Measurements from ENCODE around the gene ARHGEF35.
"Not testable (repeated sequence)": the region's sequence is repeated elsewhere in the genome, so short reads cannot be mapped to it uniquely, and the experiment has no call there.

ARHGEF35 gene

GRCh38 chr7:144195212-144195872, at the start of gene ARHGEF35:
ARHGEF35 (minus strand) TSS chr7:144195833; CDS start chr7:144188383, 7,450 bp downstream.
- in situ Hi-C loops (cut with MboI; ENCODE audit: low sequenced_read_pairs); H3K9me3 ChIP-seq: not testable (repeated sequence)

DNA sequence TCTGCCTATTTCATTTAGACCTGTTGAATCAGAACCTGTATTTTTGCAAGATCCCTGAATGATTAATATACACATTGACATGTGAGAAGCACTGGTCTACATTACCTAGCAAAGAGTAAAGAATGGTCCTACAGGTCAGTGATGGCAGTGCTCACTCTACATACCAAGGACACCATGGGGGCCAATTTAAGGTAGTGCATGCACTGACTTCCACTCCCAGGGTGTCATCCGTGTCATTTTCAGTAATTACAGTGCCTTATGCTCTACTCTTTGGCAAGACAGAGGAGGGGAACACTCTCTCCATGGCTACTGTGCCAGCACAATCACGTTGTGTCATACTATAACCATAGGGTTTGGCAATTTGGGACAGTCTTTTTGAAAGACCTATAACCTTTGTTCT, 49.7 kb upstream of the ARHGEF35 start:
- DNase-seq (ENCODE audit: low spot score in 2 of 2); H3K4me1 ChIP-seq; H3K36me3 ChIP-seq (replicated peaks); H3K4me3 ChIP-seq; H3K9me3 ChIP-seq; in situ Hi-C loops (cut with MboI; ENCODE audit: low sequenced_read_pairs); H3K27me3 ChIP-seq (ENCODE audit: low read depth): not testable (repeated sequence)

More at GRCh38 chr7:144195212-144195872, at the start of gene ARHGEF35:
- H3K4me1 ChIP-seq; H3K36me3 ChIP-seq (replicated peaks); H3K27me3 ChIP-seq (ENCODE audit: low read depth); DNase-seq (ENCODE audit: low spot score in 2 of 2); H3K4me3 ChIP-seq: not testable (repeated sequence)

GRCh38 chr7:144239365-144239764, 43.7 kb upstream of the ARHGEF35 start, which contains the start of gene OR2A42:
OR2A42 (minus strand) TSS chr7:144239605; CDS start chr7:144232843, 6,762 bp downstream.
- H3K4me1 ChIP-seq; DNase-seq (ENCODE audit: low spot score in 2 of 2); H3K9me3 ChIP-seq; H3K4me3 ChIP-seq; in situ Hi-C loops (cut with MboI; ENCODE audit: low sequenced_read_pairs); H3K27me3 ChIP-seq (ENCODE audit: low read depth); H3K36me3 ChIP-seq (replicated peaks): not testable (repeated sequence)

DNA sequence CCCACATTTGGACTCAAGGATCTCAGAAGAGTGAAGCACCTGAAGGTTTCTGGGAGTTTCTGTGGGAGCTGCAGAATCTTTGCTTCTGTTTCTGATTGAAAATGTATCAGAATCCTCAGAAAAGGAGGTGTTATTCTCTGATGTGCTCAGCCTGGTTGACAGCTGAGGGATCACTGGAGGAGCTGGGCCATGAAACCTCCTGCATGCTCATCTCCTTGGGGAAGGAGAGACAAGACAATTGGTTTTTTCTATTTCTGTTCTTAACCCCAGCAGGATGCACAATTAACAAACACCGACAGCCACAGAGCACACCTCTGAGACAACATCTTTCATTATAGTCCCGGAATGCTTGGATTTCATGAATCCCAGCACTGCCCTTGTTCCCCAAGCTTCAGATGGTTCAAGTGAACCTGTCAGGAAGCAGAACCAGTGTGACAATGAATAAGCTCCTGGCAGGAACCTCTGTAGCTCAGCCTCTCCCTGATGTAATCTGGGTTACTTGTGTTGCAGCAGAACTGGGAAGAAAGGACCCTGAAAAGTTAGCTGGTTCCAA, 43.0 kb upstream of the ARHGEF35 start:
- in situ Hi-C loops (cut with MboI; ENCODE audit: low sequenced_read_pairs); H3K4me3 ChIP-seq; DNase-seq (ENCODE audit: low spot score in 2 of 2); H3K9me3 ChIP-seq; H3K27me3 ChIP-seq (ENCODE audit: low read depth); H3K36me3 ChIP-seq (replicated peaks); H3K4me1 ChIP-seq: not testable (repeated sequence)

DNA sequence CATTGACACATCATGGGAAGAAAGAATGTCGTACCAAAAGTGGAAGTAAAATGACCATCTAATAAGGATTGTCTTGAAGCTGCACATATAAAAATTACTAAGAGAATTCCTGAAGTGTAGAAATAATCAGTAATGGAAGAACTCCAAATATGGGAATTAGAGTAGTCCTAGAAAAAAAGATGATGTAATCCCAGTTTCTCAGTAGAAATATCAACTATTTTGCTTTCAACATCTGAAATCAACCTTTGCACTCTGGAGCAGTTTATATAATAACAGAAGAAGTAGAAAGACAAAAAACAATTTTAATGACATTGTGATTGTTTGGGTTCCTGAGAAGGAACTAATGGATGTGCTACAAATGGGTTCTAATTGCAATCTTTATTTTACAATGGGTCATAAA, 37.4 kb upstream of the ARHGEF35 start:
- DNase-seq (ENCODE audit: low spot score in 2 of 2); H3K27me3 ChIP-seq (ENCODE audit: low read depth); H3K4me1 ChIP-seq; H3K36me3 ChIP-seq (replicated peaks); H3K9me3 ChIP-seq; in situ Hi-C loops (cut with MboI; ENCODE audit: low sequenced_read_pairs); H3K4me3 ChIP-seq: not testable (repeated sequence)

- H3K4me3 ChIP-seq; H3K36me3 ChIP-seq (replicated peaks); H3K4me1 ChIP-seq; DNase-seq (ENCODE audit: low spot score in 2 of 2); H3K27me3 ChIP-seq (ENCODE audit: low read depth); in situ Hi-C loops (cut with MboI; ENCODE audit: low sequenced_read_pairs); H3K9me3 ChIP-seq: not testable (repeated sequence)
These were observed 35.4 kb upstream of the ARHGEF35 start for GRCh38 chr7:144231027-144231426.

GRCh38 chr7:144228810-144229209, 33.2 kb upstream of the ARHGEF35 start:
- H3K9me3 ChIP-seq; H3K4me3 ChIP-seq; DNase-seq (ENCODE audit: low spot score in 2 of 2); H3K36me3 ChIP-seq (replicated peaks); H3K27me3 ChIP-seq (ENCODE audit: low read depth); in situ Hi-C loops (cut with MboI; ENCODE audit: low sequenced_read_pairs); H3K4me1 ChIP-seq: not testable (repeated sequence)

DNA sequence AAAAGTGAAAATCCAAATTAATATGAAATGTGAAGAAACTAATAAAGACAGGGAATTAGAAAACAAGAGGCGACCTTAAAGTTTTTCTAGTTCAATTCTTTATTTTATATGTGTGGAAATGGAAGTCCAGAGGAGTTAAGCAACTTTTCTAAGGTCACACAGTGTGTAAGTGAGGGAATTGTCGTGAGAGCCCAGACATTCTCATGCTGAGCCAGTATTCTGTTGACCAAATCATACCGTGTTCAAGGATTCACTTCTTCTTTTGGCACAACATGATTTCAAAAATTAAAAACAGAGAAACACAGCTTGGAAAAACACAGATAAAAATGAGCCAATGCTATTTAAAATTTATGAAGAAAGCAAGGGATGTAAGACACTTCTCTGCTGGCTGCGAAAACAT, 31.2 kb upstream of the ARHGEF35 start:
- in situ Hi-C loops (cut with MboI; ENCODE audit: low sequenced_read_pairs), result not testable (repeated sequence)

GRCh38 chr7:144223675-144224074, 28.0 kb upstream of the ARHGEF35 start:
- H3K9me3 ChIP-seq; DNase-seq (ENCODE audit: low spot score in 2 of 2); H3K36me3 ChIP-seq (replicated peaks); H3K4me3 ChIP-seq; H3K27me3 ChIP-seq (ENCODE audit: low read depth); in situ Hi-C loops (cut with MboI; ENCODE audit: low sequenced_read_pairs); H3K4me1 ChIP-seq: not testable (repeated sequence)

More for the DNA sequence above, 31.2 kb upstream of the ARHGEF35 start:
- H3K36me3 ChIP-seq (replicated peaks); H3K9me3 ChIP-seq; H3K4me3 ChIP-seq; H3K4me1 ChIP-seq; H3K27me3 ChIP-seq (ENCODE audit: low read depth); DNase-seq (ENCODE audit: low spot score in 2 of 2): not testable (repeated sequence)

DNA sequence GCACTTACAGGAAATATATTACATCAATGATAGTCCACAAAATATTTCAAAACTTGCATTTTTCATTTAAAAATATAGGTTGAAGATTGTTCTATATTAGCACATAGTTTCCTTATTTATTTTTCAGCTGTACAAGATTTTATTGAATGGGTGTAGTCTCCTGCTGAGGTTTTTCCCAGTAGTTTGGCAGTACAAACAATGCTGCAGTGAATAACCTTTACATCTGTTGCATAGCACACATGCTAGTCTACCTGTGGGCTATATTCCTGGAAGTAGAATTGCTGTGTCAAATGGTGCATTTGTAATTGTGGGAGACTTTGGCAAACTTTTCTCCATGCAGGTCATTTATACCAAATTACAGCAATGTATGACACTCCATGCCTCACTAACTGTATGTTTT, 24.9 kb upstream of the ARHGEF35 start:
- H3K36me3 ChIP-seq (replicated peaks); DNase-seq (ENCODE audit: low spot score in 2 of 2); H3K4me1 ChIP-seq; in situ Hi-C loops (cut with MboI; ENCODE audit: low sequenced_read_pairs); H3K9me3 ChIP-seq; H3K4me3 ChIP-seq; H3K27me3 ChIP-seq (ENCODE audit: low read depth): not testable (repeated sequence)

GRCh38 chr7:144219149-144219548, 23.5 kb upstream of the ARHGEF35 start:
- H3K27me3 ChIP-seq (ENCODE audit: low read depth); in situ Hi-C loops (cut with MboI; ENCODE audit: low sequenced_read_pairs); H3K9me3 ChIP-seq; H3K36me3 ChIP-seq (replicated peaks); H3K4me1 ChIP-seq; DNase-seq (ENCODE audit: low spot score in 2 of 2); H3K4me3 ChIP-seq: not testable (repeated sequence)

- DNase-seq (ENCODE audit: low spot score in 2 of 2); in situ Hi-C loops (cut with MboI; ENCODE audit: low sequenced_read_pairs): not testable (repeated sequence)
These were observed 22.9 kb upstream of the ARHGEF35 start for GRCh38 chr7:144218581-144218980.

DNA sequence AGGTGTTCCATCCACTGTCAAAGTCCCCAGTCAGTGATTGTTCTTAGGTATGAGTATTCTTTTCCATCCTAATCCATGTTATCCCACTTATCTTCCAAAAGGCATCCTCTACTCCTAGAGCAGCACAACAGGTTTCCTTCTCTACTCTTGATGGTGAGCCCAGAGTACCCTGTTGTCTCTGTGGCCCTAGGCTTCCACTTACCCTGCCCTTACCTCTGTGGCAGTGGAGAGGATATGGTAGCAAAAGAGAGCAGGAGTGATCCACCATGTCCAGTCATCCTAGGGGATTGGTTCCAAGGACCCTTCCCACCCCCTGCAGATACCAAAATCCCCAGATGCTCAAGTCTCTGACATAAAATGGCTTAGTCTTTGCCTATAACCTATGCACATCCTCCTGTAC, 21.6 kb upstream of the ARHGEF35 start:
- H3K4me1 ChIP-seq; H3K9me3 ChIP-seq; H3K4me3 ChIP-seq; DNase-seq (ENCODE audit: low spot score in 2 of 2); in situ Hi-C loops (cut with MboI; ENCODE audit: low sequenced_read_pairs); H3K36me3 ChIP-seq (replicated peaks); H3K27me3 ChIP-seq (ENCODE audit: low read depth): not testable (repeated sequence)

More at GRCh38 chr7:144218581-144218980, 22.9 kb upstream of the ARHGEF35 start:
- H3K27me3 ChIP-seq (ENCODE audit: low read depth); H3K9me3 ChIP-seq; H3K36me3 ChIP-seq (replicated peaks); H3K4me1 ChIP-seq; H3K4me3 ChIP-seq: not testable (repeated sequence)

GRCh38 chr7:144205306-144205705, 9.7 kb upstream of the ARHGEF35 start:
- in situ Hi-C loops (cut with MboI; ENCODE audit: low sequenced_read_pairs); H3K27me3 ChIP-seq (ENCODE audit: low read depth); H3K36me3 ChIP-seq (replicated peaks); H3K4me3 ChIP-seq; DNase-seq (ENCODE audit: low spot score in 2 of 2); H3K4me1 ChIP-seq; H3K9me3 ChIP-seq: not testable (repeated sequence)

GRCh38 chr7:144203086-144203485, 7.5 kb upstream of the ARHGEF35 start:
- H3K4me1 ChIP-seq; H3K27me3 ChIP-seq (ENCODE audit: low read depth); DNase-seq (ENCODE audit: low spot score in 2 of 2); H3K4me3 ChIP-seq; in situ Hi-C loops (cut with MboI; ENCODE audit: low sequenced_read_pairs); H3K36me3 ChIP-seq (replicated peaks); H3K9me3 ChIP-seq: not testable (repeated sequence)

Data from HAP-1 (cell line).